GM12878 (cell line): ENCODE measurements around the gene B3GALT6. TPM values are rescaled to one million over a fixed set of nuclear protein-coding genes. Genes with fewer than 3 reads are reported as not detected.
A peak's percentile ranks its signal among the peaks of the same experiment; 100 is the strongest.

Experiments used
- ASH2L ChIP-seq: fragments of 300-600, 200-600 bp; sonication (generic); IDR thresholded peaks from 2 replicates; pipeline ENCODE4 v1.6.1; 2017; ENCODE audit warnings: low read depth, mild to moderate bottlenecking, borderline replicate concordance
- BCL3 ChIP-seq: IDR thresholded peaks from 2 replicates; pipeline ENCODE4 v1.6.1; 2011; ENCODE audit warnings: borderline replicate concordance, low read depth, mild to moderate bottlenecking, moderate library complexity, low read length; ENCODE audit not compliant: insufficient read depth, poor library complexity, severe bottlenecking
- GATAD2B ChIP-seq: fragments of 450-650 bp; conservative IDR thresholded peaks from 2 replicates; pipeline ENCODE4 v1.6.1; 2017; ENCODE audit warnings: low read depth, mild to moderate bottlenecking, moderate library complexity
- HCFC1 ChIP-seq: fragments of 150-350 bp; IDR thresholded peaks from 2 replicates; pipeline ENCODE4 v1.6.1; 2014; ENCODE audit warnings: low read length
- HDAC6 ChIP-seq: fragments of 200-600 bp; sonication (generic); IDR thresholded peaks from one replicate; pipeline ENCODE4 v1.8.0; 2017; ENCODE audit warnings: antibody characterized with exemption; ENCODE audit not compliant: unreplicated experiment
- JUND ChIP-seq: IDR thresholded peaks from 2 replicates; pipeline ENCODE4 v1.6.1; 2012; ENCODE audit warnings: low read depth, mild to moderate bottlenecking, low read length, improper control_type of control experiment, moderate library complexity
- KDM1A ChIP-seq: fragments of 200-600 bp; sonication (generic); IDR thresholded peaks from 2 replicates; pipeline ENCODE4 v1.6.1; 2016; ENCODE audit warnings: borderline replicate concordance
- MYC ChIP-seq: IDR thresholded peaks from 2 replicates; pipeline ENCODE4 v1.6.1; 2011; ENCODE audit warnings: mild to moderate bottlenecking, low read length, moderate library complexity, inconsistent platforms; ENCODE audit not compliant: insufficient read depth, insufficient replicate concordance, insufficient read length, severe bottlenecking
- NFIC ChIP-seq: IDR thresholded peaks from 2 replicates; pipeline ENCODE4 v1.6.1; 2012; ENCODE audit warnings: low read depth, mild to moderate bottlenecking, inconsistent platforms, low read length, moderate library complexity
- NR2C2 ChIP-seq: IDR thresholded peaks from 2 replicates; pipeline ENCODE4 v1.6.1; 2011; ENCODE audit warnings: borderline replicate concordance, low read depth; ENCODE audit not compliant: control insufficient read depth, insufficient read length
- PML ChIP-seq: IDR thresholded peaks from 2 replicates; pipeline ENCODE4 v1.6.1; 2012; ENCODE audit warnings: low read length, inconsistent platforms
- POU2F2 ChIP-seq: IDR thresholded peaks from 3 replicates; pipeline ENCODE4 v1.6.1; 2011; ENCODE audit warnings: low read depth, mild to moderate bottlenecking, low read length, borderline replicate concordance
- RAD51 ChIP-seq: fragments of 450-650 bp; IDR thresholded peaks from 2 replicates; pipeline ENCODE4 v1.6.1; 2016; ENCODE audit warnings: moderate library complexity, mild to moderate bottlenecking, inconsistent platforms
- SP1 ChIP-seq: IDR thresholded peaks from one replicate; pipeline ENCODE4 v1.6.1; 2011; ENCODE audit warnings: low read depth, low read length
- STAT3 ChIP-seq: IDR thresholded peaks from 2 replicates; pipeline ENCODE4 v1.6.1; 2011; ENCODE audit warnings: low read depth, low read length, improper control_type of control experiment
- ZZZ3 ChIP-seq: IDR thresholded peaks from 2 replicates; pipeline ENCODE4 v1.6.1; 2011; ENCODE audit warnings: low read depth; ENCODE audit not compliant: control insufficient read depth, insufficient read length
- polyA plus RNA-seq, 11 experiments: library from polyadenylated mRNA; depleted of rRNA in 4 of 11; unstranded in 6 of 11; stranded (reverse) in 5 of 11; fragments of >200 nt; fragmentation: Nextera tagmentation in 4 of 11; fragmentation: Illumina TruSeq in 1 of 11; extraction: Ambion mirVana in 4 of 11; extraction: Trizol in 1 of 11; gene quantifications; 1 replicate in 1 of 11; 2 replicates in 10 of 11; pipeline versions ENCODE4 v1.2.1 to v1.2.3, GENCODE V29; 2011 to 2016; ENCODE audit warnings: inconsistent platforms in 2 of 11, missing spikeins in 2 of 11, low read depth in 1 of 11
- total RNA-seq, 4 experiments: library from RNA; depleted of rRNA in 3 of 4; stranded (reverse); fragments of >200 nt in 3 of 4; fragmentation: Illumina TruSeq in 1 of 4; extraction: Trizol in 1 of 4; gene quantifications; 2 replicates each; pipeline versions ENCODE4 v1.2.1 to v1.2.3, GENCODE V29; 2013 to 2021
- TF ChIP-seq, protein P1 (sequence below): fragments of 450-650 bp; IDR thresholded peaks from 2 replicates; pipeline ENCODE4 v1.6.1; 2014; ENCODE audit warnings: mild to moderate bottlenecking
- TF ChIP-seq, protein P2 (sequence below): fragments of 450-650 bp; formaldehyde crosslinking; IDR thresholded peaks from 2 replicates; pipeline ENCODE4 v1.4.0; 2020; ENCODE audit warnings: mild to moderate bottlenecking, moderate library complexity

The B3GALT6 gene
- total and polyA plus RNA-seq, 10 of the 15 experiments (the other 5 are each of a cell fraction or from before 2014, with no cell fraction given): 0.53 to 20.8 (median 4.5) TPM

DNA sequence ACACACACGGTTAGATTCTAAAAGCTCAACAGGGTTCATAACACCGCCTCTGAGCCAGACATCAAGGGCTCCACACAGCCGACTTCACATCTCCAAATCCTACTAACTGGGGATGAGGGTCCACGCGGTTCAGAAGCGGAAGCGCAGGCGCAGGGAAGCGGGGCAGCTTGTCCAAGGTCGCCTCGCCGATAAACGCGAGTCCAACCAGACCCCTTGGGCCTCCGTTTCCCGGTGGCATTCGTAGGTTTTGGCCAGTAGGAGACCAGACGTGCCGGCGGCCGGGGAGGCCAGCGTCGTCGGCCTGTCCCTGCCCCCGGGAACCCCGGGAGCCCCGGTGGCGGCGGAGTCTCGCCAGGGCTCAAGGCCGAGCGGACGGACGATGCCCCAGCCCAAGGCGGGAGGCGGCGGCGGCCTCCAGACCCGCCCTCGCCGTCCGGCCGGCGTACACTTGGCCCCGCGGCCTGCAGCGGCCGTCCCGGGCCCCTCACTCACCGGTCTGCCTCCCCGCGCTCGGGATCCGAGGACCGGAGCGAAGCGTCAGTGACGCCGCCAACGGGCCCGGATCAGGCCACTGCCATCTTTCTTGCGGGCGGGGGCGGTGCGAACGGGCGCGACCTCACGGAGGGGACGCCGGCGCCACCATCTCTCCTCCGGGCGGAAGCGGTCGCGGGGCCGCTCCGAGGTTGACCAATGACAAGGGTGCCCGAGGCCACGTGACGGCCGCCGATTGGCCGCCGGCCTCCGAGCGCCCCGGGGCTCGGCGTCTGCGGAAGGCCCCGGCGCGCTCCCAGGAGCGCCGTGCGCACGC lies 433 bp upstream of the B3GALT6 start, which contains the start of gene SDF4 (continued):
- TF ChIP-seq ASH2L: no peak
- TF ChIP-seq, protein P1, sequence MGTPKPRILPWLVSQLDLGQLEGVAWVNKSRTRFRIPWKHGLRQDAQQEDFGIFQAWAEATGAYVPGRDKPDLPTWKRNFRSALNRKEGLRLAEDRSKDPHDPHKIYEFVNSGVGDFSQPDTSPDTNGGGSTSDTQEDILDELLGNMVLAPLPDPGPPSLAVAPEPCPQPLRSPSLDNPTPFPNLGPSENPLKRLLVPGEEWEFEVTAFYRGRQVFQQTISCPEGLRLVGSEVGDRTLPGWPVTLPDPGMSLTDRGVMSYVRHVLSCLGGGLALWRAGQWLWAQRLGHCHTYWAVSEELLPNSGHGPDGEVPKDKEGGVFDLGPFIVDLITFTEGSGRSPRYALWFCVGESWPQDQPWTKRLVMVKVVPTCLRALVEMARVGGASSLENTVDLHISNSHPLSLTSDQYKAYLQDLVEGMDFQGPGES: peak; percentile 81
- peak; percentile 86 for TF ChIP-seq HCFC1
- peak; percentile 84 for TF ChIP-seq SP1
- TF ChIP-seq, protein P2, sequence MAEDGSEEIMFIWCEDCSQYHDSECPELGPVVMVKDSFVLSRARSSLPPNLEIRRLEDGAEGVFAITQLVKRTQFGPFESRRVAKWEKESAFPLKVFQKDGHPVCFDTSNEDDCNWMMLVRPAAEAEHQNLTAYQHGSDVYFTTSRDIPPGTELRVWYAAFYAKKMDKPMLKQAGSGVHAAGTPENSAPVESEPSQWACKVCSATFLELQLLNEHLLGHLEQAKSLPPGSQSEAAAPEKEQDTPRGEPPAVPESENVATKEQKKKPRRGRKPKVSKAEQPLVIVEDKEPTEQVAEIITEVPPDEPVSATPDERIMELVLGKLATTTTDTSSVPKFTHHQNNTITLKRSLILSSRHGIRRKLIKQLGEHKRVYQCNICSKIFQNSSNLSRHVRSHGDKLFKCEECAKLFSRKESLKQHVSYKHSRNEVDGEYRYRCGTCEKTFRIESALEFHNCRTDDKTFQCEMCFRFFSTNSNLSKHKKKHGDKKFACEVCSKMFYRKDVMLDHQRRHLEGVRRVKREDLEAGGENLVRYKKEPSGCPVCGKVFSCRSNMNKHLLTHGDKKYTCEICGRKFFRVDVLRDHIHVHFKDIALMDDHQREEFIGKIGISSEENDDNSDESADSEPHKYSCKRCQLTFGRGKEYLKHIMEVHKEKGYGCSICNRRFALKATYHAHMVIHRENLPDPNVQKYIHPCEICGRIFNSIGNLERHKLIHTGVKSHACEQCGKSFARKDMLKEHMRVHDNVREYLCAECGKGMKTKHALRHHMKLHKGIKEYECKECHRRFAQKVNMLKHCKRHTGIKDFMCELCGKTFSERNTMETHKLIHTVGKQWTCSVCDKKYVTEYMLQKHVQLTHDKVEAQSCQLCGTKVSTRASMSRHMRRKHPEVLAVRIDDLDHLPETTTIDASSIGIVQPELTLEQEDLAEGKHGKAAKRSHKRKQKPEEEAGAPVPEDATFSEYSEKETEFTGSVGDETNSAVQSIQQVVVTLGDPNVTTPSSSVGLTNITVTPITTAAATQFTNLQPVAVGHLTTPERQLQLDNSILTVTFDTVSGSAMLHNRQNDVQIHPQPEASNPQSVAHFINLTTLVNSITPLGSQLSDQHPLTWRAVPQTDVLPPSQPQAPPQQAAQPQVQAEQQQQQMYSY (CRISPR knock-in tag): no peak
- TF ChIP-seq NFIC: no peak
- no peak for TF ChIP-seq BCL3
- no peak for TF ChIP-seq PML
- 0 out of 2 replicates have a peak, but pooled peaks have one; percentile 16 for TF ChIP-seq JUND
- TF ChIP-seq GATAD2B: peak; percentile 95
- peak; percentile 44; the same call in 1 of the 3 replicates for TF ChIP-seq POU2F2
- TF ChIP-seq NR2C2: no peak
- peak; percentile 74; the same call in 1 of the 2 replicates for TF ChIP-seq RAD51
- no peak for TF ChIP-seq KDM1A
- TF ChIP-seq ZZZ3: no peak
- no peak for TF ChIP-seq STAT3
- no peak for TF ChIP-seq MYC
- peak; percentile 72 for TF ChIP-seq HDAC6
